Upper lobe of right lung (tissue), 1 donor: Measurements from ENCODE around the gene BRIP1. TPM values are rescaled to one million over a fixed set of nuclear protein-coding genes. Genes with fewer than 3 reads are reported as not detected.

Source experiments
- ATAC-seq: fragments of 200-7000 bp; cut with Tn5 transposase; one replicate; pipeline ENCODE4 v1.9.1; 2020; ENCODE audit warnings: mild to moderate bottlenecking, moderate library complexity
- DNase-seq: peaks from one replicate; pipeline ENCODE4 v3.0.0-alpha.2; 2020
- H3K27ac ChIP-seq: fragments of 200-600 bp; one replicate; pipeline ENCODE4 v1.8.0; 2022
- H3K27me3 ChIP-seq: fragments of 200-600 bp; one replicate; pipeline ENCODE4 v1.8.0; 2022; ENCODE audit warnings: mild to moderate bottlenecking
- H3K36me3 ChIP-seq: fragments of 200-600 bp; one replicate; pipeline ENCODE4 v1.8.0; 2022
- H3K4me1 ChIP-seq: fragments of 200-600 bp; one replicate; pipeline ENCODE4 v1.8.0; 2022
- H3K4me3 ChIP-seq: fragments of 200-600 bp; one replicate; pipeline ENCODE4 v1.8.0; 2022; ENCODE audit warnings: mild to moderate bottlenecking
- H3K9me3 ChIP-seq: fragments of 200-600 bp; one replicate; pipeline ENCODE4 v1.8.0; 2022
- CTCF ChIP-seq: fragments of 200-600 bp; IDR thresholded peaks from one replicate; pipeline ENCODE4 v1.8.0; 2022; ENCODE audit warnings: antibody characterized with exemption
- intact Hi-C: fragments of 100-400 bp; cut with DNase I; formaldehyde crosslinking; loops from one replicate; pipeline ENCODE4 v1.11.0; 2022
- total RNA-seq: library from RNA; stranded (reverse); fragmentation: NEBNext Ultra II Directional; extraction: Animal tissue kit (Norgen Biotek cat#: 25700); gene quantifications from one replicate; pipeline ENCODE4 v1.2.1, GENCODE V29; 2021
- donor health status: DM: no; HTN: yes; CAD: no; lungs with severe emphysema.

BRIP1 gene
- total RNA-seq, 1 donor from 2014 or later = 0.26 TPM

DNA sequence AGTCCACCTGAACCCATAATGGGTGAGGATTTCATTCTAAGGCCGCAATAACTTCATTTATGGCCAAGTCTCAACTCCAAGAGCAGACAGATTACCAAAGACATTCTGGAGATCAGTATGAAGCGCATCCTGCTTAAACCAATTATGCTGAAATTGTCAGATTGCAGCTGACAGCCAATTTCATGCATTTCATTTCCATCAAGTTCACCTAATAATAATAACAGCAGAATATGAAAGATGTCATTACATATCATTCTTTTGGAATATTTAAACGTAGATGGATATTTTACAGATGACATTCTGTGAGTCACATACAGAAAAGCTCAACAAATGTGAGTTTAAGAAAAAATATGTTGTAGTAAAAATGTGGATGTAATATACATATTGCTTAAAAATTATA lies 217.4 kb downstream of the BRIP1 start:
- peaks cover 3% of the 10 kb centered on the region for H3K9me3 ChIP-seq
- intact Hi-C loops = no loop called here
- no peak for TF ChIP-seq CTCF
- H3K4me1 ChIP-seq = no peaks in the 10 kb centered on the region
- no peak overlapping the region for H3K27ac ChIP-seq
- DNase-seq (no peak), ATAC-seq (no peak)
- no peaks in the 10 kb centered on the region for H3K27me3 ChIP-seq
- H3K36me3 ChIP-seq = no peaks in the 10 kb centered on the region
- no peak overlapping the region for H3K4me3 ChIP-seq

DNA sequence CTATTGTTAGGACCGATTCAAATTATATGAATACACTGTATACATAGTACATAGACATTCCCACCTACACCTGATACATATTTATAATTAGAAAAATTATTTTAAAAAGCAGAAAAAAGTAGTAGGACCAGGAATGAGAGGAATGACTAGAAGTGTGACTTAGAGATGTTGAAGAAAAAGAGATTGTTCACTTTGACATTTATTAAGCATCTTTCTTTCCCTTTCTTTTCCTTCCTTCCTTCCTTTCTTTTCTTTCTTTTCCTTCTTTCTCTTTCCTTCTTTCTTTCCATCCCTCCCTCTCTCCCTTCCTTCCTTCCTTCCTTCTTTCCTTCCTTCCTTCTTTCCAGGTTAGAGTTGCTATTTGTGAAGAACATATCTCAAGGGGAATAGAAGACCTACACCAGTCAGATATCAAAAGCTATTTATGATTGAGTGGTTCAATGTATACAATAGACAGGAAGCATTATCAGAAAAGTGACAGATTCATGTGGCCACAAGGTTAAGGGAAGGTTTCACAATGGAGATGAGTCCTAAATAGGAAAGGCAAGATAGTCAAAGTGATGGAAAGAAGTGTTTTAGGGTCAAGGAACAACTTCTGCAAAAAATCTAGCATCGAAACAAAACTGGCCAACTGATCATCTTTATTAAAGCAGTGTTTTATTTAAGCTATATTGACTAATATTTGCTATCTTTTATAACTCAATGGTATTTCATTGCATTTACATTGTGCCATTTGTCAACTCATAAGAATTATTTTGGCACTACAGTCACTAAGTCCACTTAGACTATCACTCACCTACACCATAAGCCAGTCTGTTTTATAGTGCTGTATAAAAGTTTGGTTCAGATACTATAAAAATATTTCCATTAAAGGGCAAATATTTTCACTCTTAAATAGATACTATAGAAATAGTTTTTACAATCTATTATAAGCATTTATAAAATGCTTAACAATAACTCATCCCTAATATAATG lies 218.2 kb downstream of the BRIP1 start:
- peaks cover under 1% of the 10 kb centered on the region for H3K27me3 ChIP-seq
- TF ChIP-seq CTCF = no peak
- H3K4me1 ChIP-seq = no peaks in the 10 kb centered on the region
- no peaks in the 10 kb centered on the region for H3K36me3 ChIP-seq
- H3K4me3 ChIP-seq = no peak overlapping the region
- ATAC-seq (no peak), DNase-seq (no peak)
- no peak overlapping the region for H3K27ac ChIP-seq
- H3K9me3 ChIP-seq = no peaks in the 10 kb centered on the region
- intact Hi-C loops = no loop called here

DNA sequence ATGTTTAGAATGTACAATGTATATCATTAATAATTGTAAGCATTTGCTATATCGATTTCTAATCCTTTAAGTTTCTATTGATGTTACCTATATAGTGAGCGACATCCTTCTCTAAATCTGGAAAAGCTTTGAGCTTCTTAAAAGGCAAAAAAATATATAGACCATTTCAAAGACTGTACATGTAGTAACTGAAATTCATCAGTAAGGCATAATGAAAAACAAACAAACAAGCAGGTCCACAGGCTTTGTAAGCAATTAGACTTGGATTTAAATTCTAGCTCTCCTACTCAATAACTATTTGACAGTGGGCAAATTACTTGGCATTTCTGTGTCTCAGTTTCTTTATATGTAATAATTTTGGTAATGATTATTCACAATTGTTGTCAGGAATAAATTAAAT lies 220.6 kb downstream of the BRIP1 start:
- intact Hi-C loops = no loop called here
- no peak for TF ChIP-seq CTCF
- Histone ChIP-seq H3K4me3 (no peak overlapping the region), H3K27me3 (peaks cover 10% of the 10 kb centered on the region), H3K36me3 (no peaks in the 10 kb centered on the region), H3K27ac (no peak overlapping the region), H3K9me3 (no peaks in the 10 kb centered on the region), H3K4me1 (no peaks in the 10 kb centered on the region)
- DNase-seq = no peak
- no peak for ATAC-seq

DNA sequence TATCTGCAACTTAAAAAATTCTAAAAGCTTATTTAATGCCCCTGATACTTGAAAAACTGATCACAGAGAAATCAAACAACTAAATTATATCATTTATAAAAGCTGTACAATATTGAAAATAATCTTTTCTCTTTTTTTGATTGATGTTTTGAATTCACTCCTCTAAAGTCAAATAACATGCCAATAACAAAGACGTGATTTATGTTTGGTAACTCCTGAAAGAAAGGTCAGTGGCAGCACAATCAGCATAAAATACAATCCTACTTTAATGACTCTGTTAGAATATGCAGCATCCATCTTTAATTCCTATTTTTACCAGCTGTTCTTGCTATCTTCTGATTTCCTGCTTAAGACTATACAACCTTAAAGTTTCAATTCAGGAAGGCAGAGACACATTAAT lies 221.6 kb downstream of the BRIP1 start:
- ATAC-seq = no peak
- intact Hi-C loops = no loop called here
- H3K27ac ChIP-seq = no peak overlapping the region
- DNase-seq = no peak
- no peaks in the 10 kb centered on the region for H3K9me3 ChIP-seq
- peaks cover 10% of the 10 kb centered on the region for H3K27me3 ChIP-seq
- TF ChIP-seq CTCF = no peak
- H3K4me3 ChIP-seq = no peak overlapping the region
- H3K4me1 ChIP-seq = no peaks in the 10 kb centered on the region
- H3K36me3 ChIP-seq = no peaks in the 10 kb centered on the region

- no peak overlapping the region for H3K4me3 ChIP-seq
- DNase-seq (no peak), ATAC-seq (no peak)
- H3K36me3 ChIP-seq = no peaks in the 10 kb centered on the region
- no peaks in the 10 kb centered on the region for H3K9me3 ChIP-seq
- intact Hi-C loops = no loop called here
- H3K27me3 ChIP-seq = peaks cover 10% of the 10 kb centered on the region
- H3K27ac ChIP-seq = no peak overlapping the region
- no peaks in the 10 kb centered on the region for H3K4me1 ChIP-seq
- TF ChIP-seq CTCF = no peak
Observed at GRCh38 chr17:61641084-61641483, 222.2 kb downstream of the BRIP1 start.
